Choroid plexus epithelial cell (primary cell): ENCODE measurements around the gene KCMF1.

Experiments
- DNase-seq: peaks from one replicate; pipeline ENCODE4 v3.0.0-alpha.2; 2010; ENCODE audit warnings: low read depth
- H3K4me3 ChIP-seq: 2 replicates; pipeline ENCODE4 v1.5.1; 2011; ENCODE audit warnings: low read depth, mild to moderate bottlenecking, control low read depth, low read length, moderate library complexity
- CTCF ChIP-seq: conservative IDR thresholded peaks from 2 replicates; pipeline ENCODE4 v1.5.1; 2011; ENCODE audit warnings: low read depth, mild to moderate bottlenecking, control low read depth, inconsistent platforms, low read length, moderate library complexity

The KCMF1 gene

GRCh38 chr2:85091838-85092237, 120.9 kb downstream of the KCMF1 start:
- no peak for DNase-seq
- no peak overlapping the region for H3K4me3 ChIP-seq
- TF ChIP-seq CTCF: no peak

GRCh38 chr2:85095094-85095493, 124.1 kb downstream of the KCMF1 start:
- no peak for TF ChIP-seq CTCF
- peak; percentile 49 for DNase-seq

GRCh38 chr2:85096616-85097015, 125.7 kb downstream of the KCMF1 start:
- TF ChIP-seq CTCF: no peak
- DNase-seq: no peak

More at GRCh38 chr2:85095094-85095493, 124.1 kb downstream of the KCMF1 start:
- H3K4me3 ChIP-seq: no peak overlapping the region

GRCh38 chr2:85104228-85104627, 133.3 kb downstream of the KCMF1 start:
- H3K4me3 ChIP-seq: no peak overlapping the region
- DNase-seq: no peak
- TF ChIP-seq CTCF: no peak

More at GRCh38 chr2:85096616-85097015, 125.7 kb downstream of the KCMF1 start:
- no peak overlapping the region for H3K4me3 ChIP-seq

- no peak overlapping the region for H3K4me3 ChIP-seq
- DNase-seq: peak; percentile 86
- no peak for TF ChIP-seq CTCF
These were observed 135.7 kb downstream of the KCMF1 start for GRCh38 chr2:85106489-85107180.
